Measurements from ENCODE around the gene PELI2.

PELI2 gene

DNA sequence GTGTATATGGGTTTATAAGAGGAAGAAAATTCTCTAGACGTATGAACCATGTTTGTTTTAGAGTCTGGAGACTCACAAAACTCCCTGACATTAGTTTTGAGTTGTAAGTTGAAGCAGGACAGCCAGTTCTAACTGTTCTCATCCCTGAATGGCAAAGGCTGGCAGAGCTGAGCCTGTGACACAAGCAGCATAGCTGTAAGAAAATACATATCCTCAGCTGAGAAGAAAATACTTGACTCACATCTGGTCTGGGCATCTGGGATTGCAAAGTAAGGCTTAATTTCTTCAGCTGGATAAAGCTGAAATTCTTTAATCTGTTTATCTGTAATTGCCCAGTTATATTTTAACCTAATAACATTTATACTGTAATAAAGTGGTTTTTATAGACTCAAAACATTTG is 156.3 kb downstream of the PELI2 start:
- TF ChIP-seq, protein P1, sequence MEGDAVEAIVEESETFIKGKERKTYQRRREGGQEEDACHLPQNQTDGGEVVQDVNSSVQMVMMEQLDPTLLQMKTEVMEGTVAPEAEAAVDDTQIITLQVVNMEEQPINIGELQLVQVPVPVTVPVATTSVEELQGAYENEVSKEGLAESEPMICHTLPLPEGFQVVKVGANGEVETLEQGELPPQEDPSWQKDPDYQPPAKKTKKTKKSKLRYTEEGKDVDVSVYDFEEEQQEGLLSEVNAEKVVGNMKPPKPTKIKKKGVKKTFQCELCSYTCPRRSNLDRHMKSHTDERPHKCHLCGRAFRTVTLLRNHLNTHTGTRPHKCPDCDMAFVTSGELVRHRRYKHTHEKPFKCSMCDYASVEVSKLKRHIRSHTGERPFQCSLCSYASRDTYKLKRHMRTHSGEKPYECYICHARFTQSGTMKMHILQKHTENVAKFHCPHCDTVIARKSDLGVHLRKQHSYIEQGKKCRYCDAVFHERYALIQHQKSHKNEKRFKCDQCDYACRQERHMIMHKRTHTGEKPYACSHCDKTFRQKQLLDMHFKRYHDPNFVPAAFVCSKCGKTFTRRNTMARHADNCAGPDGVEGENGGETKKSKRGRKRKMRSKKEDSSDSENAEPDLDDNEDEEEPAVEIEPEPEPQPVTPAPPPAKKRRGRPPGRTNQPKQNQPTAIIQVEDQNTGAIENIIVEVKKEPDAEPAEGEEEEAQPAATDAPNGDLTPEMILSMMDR (IDR thresholded peaks at IDR 0.05): no peak
- peaks cover 0 to 32% (median 3%) of the 10 kb centered on the region in 4 donors for H3K4me1 ChIP-seq
- H3K27me3 ChIP-seq: no peaks in the 10 kb centered on the region
- no peaks in the 10 kb centered on the region for H3K9me3 ChIP-seq
- no peak overlapping the region for H3K4me3 ChIP-seq
- H3K27ac ChIP-seq: peak overlapping the region; percentile 45 to 52
- no peaks in the 10 kb centered on the region for H3K36me3 ChIP-seq
- DNase-seq: no peak
- intact Hi-C loops (cut with DNase I; ENCODE audit: low total_unique reads): no loop called here

DNA sequence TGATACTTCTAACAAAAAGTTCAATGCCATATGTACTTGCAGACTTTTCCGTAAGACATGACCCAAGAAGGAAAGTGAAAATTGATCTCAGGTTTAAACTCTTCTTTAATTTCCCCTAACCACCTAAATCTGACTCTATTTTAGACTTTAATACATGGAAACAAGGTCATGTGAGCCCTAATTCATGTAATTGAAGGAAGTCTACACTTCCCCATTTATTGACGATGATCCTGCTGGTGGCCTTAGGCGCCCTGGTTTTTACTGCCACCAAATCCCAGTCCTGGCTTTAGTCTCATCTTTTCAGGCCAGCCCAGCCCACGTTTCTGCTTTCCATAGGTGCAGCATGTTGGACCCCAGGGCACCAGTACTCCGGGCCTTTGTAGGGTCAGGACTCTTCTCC is 157.9 kb downstream of the PELI2 start:
- peaks cover 0 to 32% (median 3%) of the 10 kb centered on the region in 4 donors for H3K4me1 ChIP-seq
- H3K4me3 ChIP-seq: no peak overlapping the region
- H3K9me3 ChIP-seq: no peaks in the 10 kb centered on the region
- TF ChIP-seq, protein P1 (IDR thresholded peaks at IDR 0.05): no peak
- no peak overlapping the region for H3K27ac ChIP-seq
- intact Hi-C loops (cut with DNase I; ENCODE audit: low total_unique reads): no loop called here
- no peaks in the 10 kb centered on the region for H3K27me3 ChIP-seq
- H3K36me3 ChIP-seq: no peaks in the 10 kb centered on the region
- DNase-seq: no peak

DNA sequence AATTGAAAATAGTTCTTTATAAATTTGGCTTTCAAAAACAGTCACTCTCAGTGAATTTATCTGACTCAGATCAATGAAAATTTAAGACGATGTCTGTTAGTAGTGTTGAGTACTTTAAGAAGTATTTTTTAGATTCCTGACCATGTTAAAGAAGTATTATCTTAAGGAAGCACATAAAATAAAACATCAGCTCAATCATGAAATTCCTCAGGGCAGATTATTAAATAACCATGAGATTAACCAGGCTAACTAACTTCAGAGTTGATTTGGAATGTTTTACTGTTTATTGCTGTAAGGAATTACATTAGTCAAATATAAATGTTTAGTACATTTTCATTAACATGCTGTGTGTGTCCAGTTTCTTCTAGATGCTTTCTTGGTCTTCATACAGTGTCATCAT is 160.2 kb downstream of the PELI2 start:
- DNase-seq: no peak
- intact Hi-C loops (cut with DNase I; ENCODE audit: low total_unique reads): no loop called here
- TF ChIP-seq, protein P1 (IDR thresholded peaks at IDR 0.05): no peak
- Histone ChIP-seq H3K4me1 (peaks cover 0 to 17% (median 3%) of the 10 kb centered on the region in 4 donors), H3K36me3 (peaks cover 0 to 1% (median 0%) of the 10 kb centered on the region in 3 donors), H3K4me3 (no peak overlapping the region), H3K9me3 (no peaks in the 10 kb centered on the region), H3K27me3 (no peaks in the 10 kb centered on the region), H3K27ac (no peak overlapping the region)

DNA sequence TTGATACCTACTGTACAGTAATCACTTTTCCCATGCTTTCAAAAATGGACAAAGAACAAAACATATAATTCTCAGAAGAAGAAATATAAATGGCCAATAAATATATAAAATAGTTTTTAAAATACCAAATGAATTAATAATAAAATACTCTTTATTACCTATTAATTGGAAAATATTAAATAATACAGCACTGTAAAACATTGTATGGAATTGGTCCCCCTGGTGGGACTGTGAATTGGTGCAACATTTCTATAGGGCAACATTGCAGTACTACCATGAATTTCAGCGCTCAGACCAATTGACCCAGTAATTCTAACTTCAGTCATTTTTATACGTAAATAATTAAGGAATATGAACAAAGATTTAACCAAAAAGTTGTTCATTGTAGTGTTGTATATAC is 162.6 kb downstream of the PELI2 start:
- Histone ChIP-seq H3K36me3 (peaks cover 0 to 4% (median 0%) of the 10 kb centered on the region in 3 donors), H3K9me3 (no peaks in the 10 kb centered on the region), H3K4me3 (no peak overlapping the region), H3K27me3 (no peaks in the 10 kb centered on the region), H3K27ac (no peak overlapping the region), H3K4me1 (no peaks in the 10 kb centered on the region)
- intact Hi-C loops (cut with DNase I; ENCODE audit: low total_unique reads): no loop called here
- TF ChIP-seq, protein P1 (IDR thresholded peaks at IDR 0.05): no peak
- DNase-seq: no peak

DNA sequence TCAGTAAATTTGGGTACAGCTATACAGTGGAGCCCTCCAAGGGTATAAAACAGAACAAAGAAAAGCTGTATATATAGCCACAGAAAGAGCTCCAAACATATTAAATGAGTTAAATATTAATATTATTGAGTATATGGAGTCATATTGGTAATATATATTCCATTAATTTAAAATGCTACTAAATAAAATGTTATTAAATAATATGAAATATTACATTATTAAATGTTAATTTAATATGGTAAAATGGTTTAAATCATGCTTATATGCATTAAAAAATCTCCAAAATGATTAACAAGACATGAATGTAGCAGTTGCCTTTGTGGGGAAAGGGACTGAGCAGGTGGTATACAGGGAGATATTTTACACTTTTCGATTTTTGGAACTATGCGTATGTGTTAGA is 164.0 kb downstream of the PELI2 start:
- TF ChIP-seq, protein P1 (IDR thresholded peaks at IDR 0.05): no peak
- Histone ChIP-seq H3K9me3 (no peaks in the 10 kb centered on the region), H3K36me3 (peaks cover 0 to 4% (median 0%) of the 10 kb centered on the region in 3 donors), H3K27me3 (no peaks in the 10 kb centered on the region), H3K4me3 (no peak overlapping the region), H3K27ac (no peak overlapping the region), H3K4me1 (no peaks in the 10 kb centered on the region)
- DNase-seq: no peak
- intact Hi-C loops (cut with DNase I; ENCODE audit: low total_unique reads): no loop called here

DNA sequence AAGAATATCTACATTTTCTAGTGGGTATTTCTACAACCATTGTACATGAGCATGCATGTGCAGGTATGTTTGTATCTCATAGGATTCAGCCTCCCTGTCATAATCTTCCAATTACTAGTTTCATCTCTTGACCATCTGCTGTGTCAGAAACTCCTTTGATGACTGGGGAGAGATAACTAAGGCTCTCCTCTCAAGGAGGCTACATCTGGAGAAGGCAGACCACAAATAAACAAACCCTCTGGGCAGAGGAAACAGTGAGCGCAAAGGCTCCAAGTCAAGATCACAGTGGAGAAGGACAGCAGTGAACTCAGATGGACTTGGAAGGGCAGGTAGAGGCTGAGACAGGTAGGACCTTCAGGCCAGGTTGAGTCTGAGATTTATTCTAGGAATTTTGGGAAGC is 166.4 kb downstream of the PELI2 start:
- Histone ChIP-seq H3K4me3 (no peak overlapping the region), H3K27me3 (no peaks in the 10 kb centered on the region), H3K27ac (no peak overlapping the region), H3K36me3 (peaks cover 0 to 18% (median 10%) of the 10 kb centered on the region in 3 donors), H3K9me3 (no peaks in the 10 kb centered on the region), H3K4me1 (no peaks in the 10 kb centered on the region)
- TF ChIP-seq, protein P1 (IDR thresholded peaks at IDR 0.05): no peak
- DNase-seq: no peak
- intact Hi-C loops (cut with DNase I; ENCODE audit: low total_unique reads): no loop called here

Measured in tibial artery (tissue), 4 donors.